NCI-H2107 treated with DMSO at 0.1 percent for 48 hours (cell line): ENCODE measurements around the gene NOTCH1.
A peak's percentile ranks its signal among the peaks of the same experiment; 100 is the strongest.

Experiments
- DNase-seq: peaks from one replicate; lab custom pipeline; 2025; ENCODE audit not compliant: unreplicated experiment; lab: John Stamatoyannopoulos, UW

The NOTCH1 gene

GRCh38 chr9:136502940-136503550 is 42.8 kb downstream of the NOTCH1 start:
- DNase-seq = no peak

- no peak for DNase-seq
Measured at GRCh38 chr9:136502196-136502595, 43.7 kb downstream of the NOTCH1 start.

- no peak for DNase-seq
Measured at GRCh38 chr9:136501686-136502085, 44.2 kb downstream of the NOTCH1 start.

GRCh38 chr9:136499935-136500910 is 45.6 kb downstream of the NOTCH1 start:
- DNase-seq = no peak

- no peak for DNase-seq
Measured at GRCh38 chr9:136499071-136499934, 46.5 kb downstream of the NOTCH1 start.

- no peak for DNase-seq
Measured at GRCh38 chr9:136497916-136498695, 47.7 kb downstream of the NOTCH1 start.

- no peak for DNase-seq
Measured at GRCh38 chr9:136496801-136497620, 48.8 kb downstream of the NOTCH1 start.

- no peak for DNase-seq
Measured at GRCh38 chr9:136496181-136496580, 49.7 kb downstream of the NOTCH1 start.

- no peak for DNase-seq
Measured at GRCh38 chr9:136495238-136495800, 50.5 kb downstream of the NOTCH1 start.

GRCh38 chr9:136494531-136495215 is 51.2 kb downstream of the NOTCH1 start:
- no peak for DNase-seq

- DNase-seq = no peak
Measured at GRCh38 chr9:136494012-136494411, 51.8 kb downstream of the NOTCH1 start.

- DNase-seq = no peak
Measured at GRCh38 chr9:136493567-136493971, 52.3 kb downstream of the NOTCH1 start.

- no peak for DNase-seq
Measured at GRCh38 chr9:136492978-136493522, 52.8 kb downstream of the NOTCH1 start.

GRCh38 chr9:136489731-136490130 is 56.1 kb downstream of the NOTCH1 start:
- no peak for DNase-seq

- DNase-seq = peak; percentile 36
Measured at GRCh38 chr9:136488247-136489214, 57.3 kb downstream of the NOTCH1 start.

- DNase-seq = no peak
Measured at GRCh38 chr9:136487672-136488071, 58.2 kb downstream of the NOTCH1 start.
